ENCODE measurements around the gene MYO5B.

DNA sequence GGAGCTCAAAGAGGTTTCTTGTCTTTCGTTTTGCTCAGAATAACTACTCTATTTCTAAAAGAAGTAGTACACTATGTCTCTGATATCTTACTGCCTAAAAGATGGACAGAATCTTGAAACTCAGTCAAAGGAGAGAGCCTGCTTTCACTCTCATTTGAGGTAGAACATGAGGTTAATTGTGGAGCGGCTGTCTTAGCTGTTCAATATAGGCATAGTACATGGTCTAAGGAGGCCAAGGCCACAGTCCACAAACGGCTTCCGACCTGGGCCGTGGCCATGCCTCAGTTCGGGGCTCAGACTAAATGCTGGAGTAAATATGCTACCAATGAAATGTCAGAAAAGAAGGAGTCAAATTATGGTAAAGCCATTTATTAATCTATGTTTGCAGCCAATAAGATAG, 195.8 kb downstream of the MYO5B start:
- TF ChIP-seq, protein P1, sequence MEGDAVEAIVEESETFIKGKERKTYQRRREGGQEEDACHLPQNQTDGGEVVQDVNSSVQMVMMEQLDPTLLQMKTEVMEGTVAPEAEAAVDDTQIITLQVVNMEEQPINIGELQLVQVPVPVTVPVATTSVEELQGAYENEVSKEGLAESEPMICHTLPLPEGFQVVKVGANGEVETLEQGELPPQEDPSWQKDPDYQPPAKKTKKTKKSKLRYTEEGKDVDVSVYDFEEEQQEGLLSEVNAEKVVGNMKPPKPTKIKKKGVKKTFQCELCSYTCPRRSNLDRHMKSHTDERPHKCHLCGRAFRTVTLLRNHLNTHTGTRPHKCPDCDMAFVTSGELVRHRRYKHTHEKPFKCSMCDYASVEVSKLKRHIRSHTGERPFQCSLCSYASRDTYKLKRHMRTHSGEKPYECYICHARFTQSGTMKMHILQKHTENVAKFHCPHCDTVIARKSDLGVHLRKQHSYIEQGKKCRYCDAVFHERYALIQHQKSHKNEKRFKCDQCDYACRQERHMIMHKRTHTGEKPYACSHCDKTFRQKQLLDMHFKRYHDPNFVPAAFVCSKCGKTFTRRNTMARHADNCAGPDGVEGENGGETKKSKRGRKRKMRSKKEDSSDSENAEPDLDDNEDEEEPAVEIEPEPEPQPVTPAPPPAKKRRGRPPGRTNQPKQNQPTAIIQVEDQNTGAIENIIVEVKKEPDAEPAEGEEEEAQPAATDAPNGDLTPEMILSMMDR (IDR thresholded peaks at IDR 0.05): no peak
- no peak for TF ChIP-seq EZH2 (IDR thresholded peaks at IDR 0.05; ENCODE audit: borderline replicate concordance, insufficient read depth, low read depth, low read length, poor library complexity, severe bottlenecking)

All from B cell (primary cell).